Measurements from ENCODE around the gene KLHL29. TPM values are rescaled to one million over a fixed set of nuclear protein-coding genes. Genes with fewer than 3 reads are reported as not detected.

The KLHL29 gene
- total and polyA plus RNA-seq, 10 of the 15 experiments (the other 5 are each of a cell fraction or from before 2014, with no cell fraction given), result 1.4 to 19.5 (median 6.1) TPM

DNA sequence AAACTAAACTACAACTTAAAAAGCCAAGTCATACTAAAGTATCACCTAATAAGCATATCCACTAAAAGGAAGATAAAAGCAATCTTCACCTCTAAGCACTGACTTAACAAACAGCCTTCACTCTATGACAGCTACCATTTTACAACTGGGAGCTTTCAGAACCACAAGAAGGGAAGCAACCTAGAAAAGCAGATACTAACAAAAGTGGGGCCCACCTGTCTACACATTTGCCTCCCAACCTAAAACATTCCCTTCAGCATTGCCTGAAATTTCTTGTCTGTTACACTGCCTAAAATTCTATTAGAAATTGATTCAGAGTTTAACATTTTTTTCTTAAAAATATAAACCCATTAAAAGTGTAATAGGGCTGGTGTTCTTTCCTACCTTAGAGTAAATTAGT, 370.0 kb downstream of the KLHL29 start (continued):
- TF ChIP-seq, protein P1, sequence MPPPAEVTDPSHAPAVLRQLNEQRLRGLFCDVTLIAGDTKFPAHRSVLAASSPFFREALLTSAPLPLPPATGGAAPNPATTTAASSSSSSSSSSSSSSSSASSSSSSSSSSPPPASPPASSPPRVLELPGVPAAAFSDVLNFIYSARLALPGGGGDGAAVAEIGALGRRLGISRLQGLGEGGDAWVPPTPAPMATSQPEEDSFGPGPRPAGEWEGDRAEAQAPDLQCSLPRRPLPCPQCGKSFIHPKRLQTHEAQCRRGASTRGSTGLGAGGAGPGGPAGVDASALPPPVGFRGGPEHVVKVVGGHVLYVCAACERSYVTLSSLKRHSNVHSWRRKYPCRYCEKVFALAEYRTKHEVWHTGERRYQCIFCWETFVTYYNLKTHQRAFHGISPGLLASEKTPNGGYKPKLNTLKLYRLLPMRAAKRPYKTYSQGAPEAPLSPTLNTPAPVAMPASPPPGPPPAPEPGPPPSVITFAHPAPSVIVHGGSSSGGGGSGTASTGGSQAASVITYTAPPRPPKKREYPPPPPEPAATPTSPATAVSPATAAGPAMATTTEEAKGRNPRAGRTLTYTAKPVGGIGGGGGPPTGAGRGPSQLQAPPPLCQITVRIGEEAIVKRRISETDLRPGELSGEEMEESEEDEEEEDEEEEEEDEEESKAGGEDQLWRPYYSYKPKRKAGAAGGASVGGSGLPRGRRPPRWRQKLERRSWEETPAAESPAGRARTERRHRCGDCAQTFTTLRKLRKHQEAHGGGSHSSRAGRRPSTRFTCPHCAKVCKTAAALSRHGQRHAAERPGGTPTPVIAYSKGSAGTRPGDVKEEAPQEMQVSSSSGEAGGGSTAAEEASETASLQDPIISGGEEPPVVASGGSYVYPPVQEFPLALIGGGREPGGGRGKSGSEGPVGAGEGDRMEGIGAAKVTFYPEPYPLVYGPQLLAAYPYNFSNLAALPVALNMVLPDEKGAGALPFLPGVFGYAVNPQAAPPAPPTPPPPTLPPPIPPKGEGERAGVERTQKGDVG (CRISPR knock-in tag; IDR thresholded peaks at IDR 0.05), result no peak
- no peak for TF ChIP-seq CHD4 (IDR thresholded peaks at IDR 0.05)
- no peak for TF ChIP-seq RB1 (IDR thresholded peaks at IDR 0.05; ENCODE audit: borderline replicate concordance)
- no peak for TF ChIP-seq SP1 (IDR thresholded peaks at IDR 0.05; ENCODE audit: low read depth, low read length)
- TF ChIP-seq, protein P2, sequence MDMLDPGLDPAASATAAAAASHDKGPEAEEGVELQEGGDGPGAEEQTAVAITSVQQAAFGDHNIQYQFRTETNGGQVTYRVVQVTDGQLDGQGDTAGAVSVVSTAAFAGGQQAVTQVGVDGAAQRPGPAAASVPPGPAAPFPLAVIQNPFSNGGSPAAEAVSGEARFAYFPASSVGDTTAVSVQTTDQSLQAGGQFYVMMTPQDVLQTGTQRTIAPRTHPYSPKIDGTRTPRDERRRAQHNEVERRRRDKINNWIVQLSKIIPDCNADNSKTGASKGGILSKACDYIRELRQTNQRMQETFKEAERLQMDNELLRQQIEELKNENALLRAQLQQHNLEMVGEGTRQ (IDR thresholded peaks at IDR 0.05; ENCODE audit: borderline replicate concordance, low read depth, low read length), result no peak
- TF ChIP-seq BCL11A (IDR thresholded peaks at IDR 0.05; ENCODE audit: low read depth, low read length), result no peak
- TF ChIP-seq ZNF217 (IDR thresholded peaks at IDR 0.05), result no peak
- TF ChIP-seq POLR2AphosphoS2 (IDR thresholded peaks at IDR 0.05; ENCODE audit: low read depth, low read length), result no peak
- TF ChIP-seq, protein P3, sequence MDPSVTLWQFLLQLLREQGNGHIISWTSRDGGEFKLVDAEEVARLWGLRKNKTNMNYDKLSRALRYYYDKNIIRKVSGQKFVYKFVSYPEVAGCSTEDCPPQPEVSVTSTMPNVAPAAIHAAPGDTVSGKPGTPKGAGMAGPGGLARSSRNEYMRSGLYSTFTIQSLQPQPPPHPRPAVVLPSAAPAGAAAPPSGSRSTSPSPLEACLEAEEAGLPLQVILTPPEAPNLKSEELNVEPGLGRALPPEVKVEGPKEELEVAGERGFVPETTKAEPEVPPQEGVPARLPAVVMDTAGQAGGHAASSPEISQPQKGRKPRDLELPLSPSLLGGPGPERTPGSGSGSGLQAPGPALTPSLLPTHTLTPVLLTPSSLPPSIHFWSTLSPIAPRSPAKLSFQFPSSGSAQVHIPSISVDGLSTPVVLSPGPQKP (IDR thresholded peaks at IDR 0.05; ENCODE audit: low read depth, low read length), result no peak
- TF ChIP-seq EGR1 (IDR thresholded peaks at IDR 0.05; ENCODE audit: borderline replicate concordance in 1 of 2, low read depth in 2 of 2, low read length in 2 of 2), result no peak
- TF ChIP-seq JUND (IDR thresholded peaks at IDR 0.05; ENCODE audit: low read depth, low read length), result no peak
- no peak for TF ChIP-seq RBBP5 (conservative IDR thresholded peaks at IDR 0.05)
